H9 (cell line): Measurements from ENCODE around the gene PFDN1. TPM values are rescaled to one million over a fixed set of nuclear protein-coding genes. Genes with fewer than 3 reads are reported as not detected.
A peak's percentile ranks its signal among the peaks of the same experiment; 100 is the strongest.

Source experiments
- DNase-seq: peaks from one replicate; pipeline ENCODE4 v3.0.0-alpha.2; 2017
- H2AFZ ChIP-seq: one replicate; pipeline ENCODE4 v1.6.1; 2013; ENCODE audit warnings: mild to moderate bottlenecking, low read length, control low read depth, moderate library complexity
- H2AK5ac ChIP-seq: 2 replicates; pipeline ENCODE4 v1.6.1; 2013; ENCODE audit warnings: low read length, control low read depth, mixed read lengths; ENCODE audit not compliant: insufficient read length
- H2BK120ac ChIP-seq: one replicate; pipeline ENCODE4 v1.6.1; 2013; ENCODE audit warnings: low read depth, mild to moderate bottlenecking, low read length, control low read depth, inconsistent platforms; ENCODE audit not compliant: poor library complexity, severe bottlenecking
- H2BK12ac ChIP-seq: 2 replicates; pipeline ENCODE4 v1.6.1; 2013; ENCODE audit warnings: low read length, control low read depth, mixed read lengths, low read depth; ENCODE audit not compliant: insufficient read length
- H2BK15ac ChIP-seq: 2 replicates; pipeline ENCODE4 v1.6.1; 2013; ENCODE audit warnings: low read depth, low read length, control low read depth
- H2BK20ac ChIP-seq: one replicate; pipeline ENCODE4 v1.6.1; 2013; ENCODE audit warnings: low read depth, mild to moderate bottlenecking, low read length, control low read depth, inconsistent platforms; ENCODE audit not compliant: poor library complexity, severe bottlenecking
- H2BK5ac ChIP-seq: 2 replicates; pipeline ENCODE4 v1.6.1; 2013; ENCODE audit warnings: low read length, control low read depth, mixed read lengths; ENCODE audit not compliant: insufficient read length
- H3K14ac ChIP-seq: 2 replicates; pipeline ENCODE4 v1.6.1; 2013; ENCODE audit warnings: low read length, control low read depth; ENCODE audit not compliant: insufficient read depth
- H3K18ac ChIP-seq: 2 replicates; pipeline ENCODE4 v1.6.1; 2013; ENCODE audit warnings: low read depth, mild to moderate bottlenecking, mixed read lengths, low read length, control low read depth; ENCODE audit not compliant: insufficient read length
- H3K23ac ChIP-seq: 2 replicates; pipeline ENCODE4 v1.6.1; 2013; ENCODE audit warnings: low read length, control low read depth, mixed read lengths, low read depth; ENCODE audit not compliant: insufficient read length
- H3K23me2 ChIP-seq: 2 replicates; pipeline ENCODE4 v1.6.1; 2013; ENCODE audit warnings: low read depth, mild to moderate bottlenecking, mixed read lengths, low read length, control low read depth; ENCODE audit not compliant: insufficient read length, poor library complexity, severe bottlenecking
- H3K27ac ChIP-seq: 2 replicates; pipeline ENCODE4 v1.5.1; 2013; ENCODE audit warnings: low read length, control low read depth, mixed read lengths, low read depth; ENCODE audit not compliant: insufficient read length
- H3K27me3 ChIP-seq: 2 replicates; pipeline ENCODE4 v1.6.1; 2013; ENCODE audit warnings: low read length, control low read depth, inconsistent platforms; ENCODE audit not compliant: insufficient read depth
- H3K4ac ChIP-seq: 2 replicates; pipeline ENCODE4 v1.6.1; 2013; ENCODE audit warnings: low read depth, mild to moderate bottlenecking, control low read depth, inconsistent platforms, low read length, moderate library complexity
- H3K4me1 ChIP-seq: 2 replicates; pipeline ENCODE4 v1.6.1; 2013; ENCODE audit warnings: low read length, control low read depth, inconsistent platforms; ENCODE audit not compliant: insufficient read depth
- H3K4me2 ChIP-seq: 2 replicates; pipeline ENCODE4 v1.6.1; 2013; ENCODE audit warnings: low read length, control low read depth, mixed read lengths; ENCODE audit not compliant: insufficient read length, insufficient read depth
- H3K56ac ChIP-seq: 2 replicates; pipeline ENCODE4 v1.6.1; 2013; ENCODE audit warnings: low read depth, mild to moderate bottlenecking, mixed read lengths, low read length, control low read depth; ENCODE audit not compliant: insufficient read length
- H3K79me1 ChIP-seq: 2 replicates; pipeline ENCODE4 v1.6.1; 2013; ENCODE audit warnings: low read depth, mild to moderate bottlenecking, moderate library complexity, low read length, control low read depth, inconsistent platforms; ENCODE audit not compliant: insufficient read depth, poor library complexity, severe bottlenecking
- H3K79me2 ChIP-seq: 2 replicates; pipeline ENCODE4 v1.6.1; 2013; ENCODE audit warnings: low read length, control low read depth, inconsistent platforms; ENCODE audit not compliant: insufficient read depth
- H3K9ac ChIP-seq: 2 replicates; pipeline ENCODE4 v1.6.1; 2013; ENCODE audit warnings: low read length, control low read depth, mixed read lengths; ENCODE audit not compliant: insufficient read length; ENCODE audit errors: extremely low read depth
- H3K9me3 ChIP-seq: one replicate; pipeline ENCODE4 v1.6.1; 2013; ENCODE audit warnings: low read depth, low read length, inconsistent platforms; ENCODE audit not compliant: control insufficient read depth
- H3T11ph ChIP-seq: one replicate; pipeline ENCODE4 v1.6.1; 2013; ENCODE audit warnings: mild to moderate bottlenecking, low read length, control low read depth, inconsistent platforms
- H4K20me1 ChIP-seq: one replicate; pipeline ENCODE4 v1.6.1; 2013; ENCODE audit not compliant: control insufficient read depth, insufficient read length, insufficient read depth
- H4K5ac ChIP-seq: 2 replicates; pipeline ENCODE4 v1.6.1; 2013; ENCODE audit warnings: low read depth, mild to moderate bottlenecking, mixed read lengths, low read length, control low read depth; ENCODE audit not compliant: insufficient read length
- H4K8ac ChIP-seq: replicated peaks from 2 replicates; pipeline ENCODE4 v1.6.1; 2013; ENCODE audit warnings: low read length, control low read depth, mixed read lengths, low read depth; ENCODE audit not compliant: insufficient read length
- H4K91ac ChIP-seq: 2 replicates; pipeline ENCODE4 v1.6.1; 2013; ENCODE audit warnings: low read depth, mild to moderate bottlenecking, moderate library complexity, mixed read lengths, low read length, control low read depth; ENCODE audit not compliant: insufficient read length
- H3K27ac Mint-ChIP-seq, 3 experiments: 2 replicates in 2 of 3; 3 replicates in 1 of 3; pipeline ENCODE4 v1.8.0; 2020 to 2021; ENCODE audit warnings: mixed read lengths in 3 of 3, mild to moderate bottlenecking in 1 of 3, moderate library complexity in 1 of 3
- H3K27me3 Mint-ChIP-seq: 2 replicates; pipeline ENCODE4 v1.8.0; 2021; ENCODE audit warnings: low read depth, mild to moderate bottlenecking, moderate library complexity, mixed read lengths
- H3K36me3 Mint-ChIP-seq, 3 experiments: 2 replicates in 2 of 3; 3 replicates in 1 of 3; pipeline ENCODE4 v1.8.0; 2020 to 2021; ENCODE audit warnings: low read depth in 3 of 3, mixed read lengths in 3 of 3; ENCODE audit not compliant: insufficient read depth in 1 of 3
- H3K4me1 Mint-ChIP-seq, 2 experiments: 2 replicates each; pipeline ENCODE4 v1.8.0; 2020; ENCODE audit warnings: mixed read lengths in 2 of 2
- H3K4me3 Mint-ChIP-seq, 2 experiments: 2 replicates in 1 of 2; 3 replicates in 1 of 2; pipeline ENCODE4 v1.8.0; 2020 to 2021; ENCODE audit warnings: mild to moderate bottlenecking in 2 of 2, mixed read lengths in 2 of 2, moderate library complexity in 1 of 2
- H3K9me3 Mint-ChIP-seq, 2 experiments: 2 replicates in 1 of 2; 3 replicates in 1 of 2; pipeline ENCODE4 v1.8.0; 2020; ENCODE audit warnings: mild to moderate bottlenecking in 2 of 2, mixed read lengths in 2 of 2, moderate library complexity in 1 of 2
- WGBS: extraction: QIAGEN DNeasy Blood & Tissue Kit; methylation state at CpG from one replicate; pipeline ENCODE4 v1.1.7; 2013; ENCODE audit warnings: missing lambda C conversion rate, low lambda C conversion rate, mixed read lengths; ENCODE audit not compliant: insufficient read length; ENCODE audit errors: extremely low coverage; 5-methylcytosine and 5-hydroxymethylcytosine counted together
- total RNA-seq: library from RNA; stranded (reverse); gene quantifications from 2 replicates; pipeline ENCODE4 v1.2.1, GENCODE V29; 2021
- TF ChIP-seq, protein P1 (sequence below): fragments of 200-600 bp; sonication (generic); conservative IDR thresholded peaks from 3 replicates; pipeline ENCODE4 v1.8.0; 2021; ENCODE audit warnings: antibody characterized with exemption, mild to moderate bottlenecking

The PFDN1 gene
- total RNA-seq, 1 experiment from 2014 or later, result 58.3 TPM

DNA sequence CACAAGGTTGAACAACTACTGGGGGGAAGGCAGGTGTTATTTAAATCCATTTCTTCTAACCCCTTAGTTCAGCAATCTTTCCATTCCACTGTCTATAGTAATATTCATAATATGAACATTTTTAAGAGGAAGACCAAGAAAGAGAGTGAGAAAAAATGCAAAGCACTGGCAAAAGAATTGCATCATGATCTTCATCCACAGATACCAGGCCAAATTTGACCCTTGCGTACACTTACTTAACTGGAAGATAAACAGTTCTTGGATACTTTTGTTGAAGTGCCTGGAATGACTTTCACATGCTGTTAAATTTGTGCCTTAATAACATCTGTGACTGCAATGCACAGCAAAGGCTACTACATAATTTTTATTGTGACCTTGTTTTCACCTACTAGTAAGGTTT lies 1.8 kb downstream of the PFDN1 start:
- no peaks in the 10 kb centered on the region for H3K9me3 ChIP-seq
- H2BK15ac ChIP-seq, result no peak overlapping the region
- H3K18ac ChIP-seq, result no peak overlapping the region
- no peak overlapping the region for H3K4ac ChIP-seq
- peaks cover 11% of the 10 kb centered on the region for H3K23me2 ChIP-seq
- peaks cover 11% of the 10 kb centered on the region for H3K79me1 ChIP-seq
- H3K4me1 ChIP-seq, result no peaks in the 10 kb centered on the region
- H4K91ac ChIP-seq, result no peak overlapping the region
- no peak overlapping the region for H4K8ac ChIP-seq
- H2AK5ac ChIP-seq, result no peak overlapping the region
- H2BK20ac ChIP-seq, result no peak overlapping the region
- no peaks in the 10 kb centered on the region for H3K27me3 ChIP-seq
- H4K5ac ChIP-seq, result no peak overlapping the region
- peaks cover under 1% of the 10 kb centered on the region for H3K27me3 Mint-ChIP-seq
- TF ChIP-seq, protein P1, sequence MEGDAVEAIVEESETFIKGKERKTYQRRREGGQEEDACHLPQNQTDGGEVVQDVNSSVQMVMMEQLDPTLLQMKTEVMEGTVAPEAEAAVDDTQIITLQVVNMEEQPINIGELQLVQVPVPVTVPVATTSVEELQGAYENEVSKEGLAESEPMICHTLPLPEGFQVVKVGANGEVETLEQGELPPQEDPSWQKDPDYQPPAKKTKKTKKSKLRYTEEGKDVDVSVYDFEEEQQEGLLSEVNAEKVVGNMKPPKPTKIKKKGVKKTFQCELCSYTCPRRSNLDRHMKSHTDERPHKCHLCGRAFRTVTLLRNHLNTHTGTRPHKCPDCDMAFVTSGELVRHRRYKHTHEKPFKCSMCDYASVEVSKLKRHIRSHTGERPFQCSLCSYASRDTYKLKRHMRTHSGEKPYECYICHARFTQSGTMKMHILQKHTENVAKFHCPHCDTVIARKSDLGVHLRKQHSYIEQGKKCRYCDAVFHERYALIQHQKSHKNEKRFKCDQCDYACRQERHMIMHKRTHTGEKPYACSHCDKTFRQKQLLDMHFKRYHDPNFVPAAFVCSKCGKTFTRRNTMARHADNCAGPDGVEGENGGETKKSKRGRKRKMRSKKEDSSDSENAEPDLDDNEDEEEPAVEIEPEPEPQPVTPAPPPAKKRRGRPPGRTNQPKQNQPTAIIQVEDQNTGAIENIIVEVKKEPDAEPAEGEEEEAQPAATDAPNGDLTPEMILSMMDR, result no peak
- peaks cover 7 to 10% of the 10 kb centered on the region in 2 experiments for H3K4me1 Mint-ChIP-seq
- H3K14ac ChIP-seq, result no peak overlapping the region
- H3K9ac ChIP-seq, result no peak overlapping the region
- H2AFZ ChIP-seq, result no peak overlapping the region
- no peak overlapping the region for H3T11ph ChIP-seq
- H2BK12ac ChIP-seq, result no peak overlapping the region
- H3K4me2 ChIP-seq, result no peak overlapping the region
- peak overlapping the region; percentile 3 to 99; a peak in 3 of 5 replicates for H3K4me3 Mint-ChIP-seq
- no peak overlapping the region for H3K27ac ChIP-seq
- H3K79me2 ChIP-seq, result peaks cover 10% of the 10 kb centered on the region; the same call in 1 of the 2 replicates
- no peaks in the 10 kb centered on the region for H4K20me1 ChIP-seq
- WGBS, result no CpG with 5 or more reads among the region's 1 CpG
- peaks cover 3 to 21% (median 21%) of the 10 kb centered on the region in 3 experiments for H3K36me3 Mint-ChIP-seq
- H2BK5ac ChIP-seq, result no peak overlapping the region
- no peak overlapping the region for H3K27ac Mint-ChIP-seq
- no peak for DNase-seq
- H2BK120ac ChIP-seq, result no peak overlapping the region
- H3K56ac ChIP-seq, result no peak overlapping the region
- H3K23ac ChIP-seq, result no peak overlapping the region
- peaks cover 0 to 2% of the 10 kb centered on the region in 2 experiments; a peak in 1 of 5 replicates for H3K9me3 Mint-ChIP-seq
